HG03175 (cell line): ENCODE measurements around the gene ERV3-1.
A peak's percentile ranks its signal among the peaks of the same experiment; 100 is the strongest.
"Not testable (repeated sequence)": the region's sequence is repeated elsewhere in the genome, so short reads cannot be mapped to it uniquely, and the experiment has no call there.

Experiments
- ATAC-seq: cut with Tn5 transposase; IDR thresholded peaks from one replicate; pipeline ENCODE4 v1.9.1; 2021; ENCODE audit warnings: mild to moderate bottlenecking, moderate library complexity; ENCODE audit not compliant: unreplicated experiment

Gene ERV3-1, protein sequence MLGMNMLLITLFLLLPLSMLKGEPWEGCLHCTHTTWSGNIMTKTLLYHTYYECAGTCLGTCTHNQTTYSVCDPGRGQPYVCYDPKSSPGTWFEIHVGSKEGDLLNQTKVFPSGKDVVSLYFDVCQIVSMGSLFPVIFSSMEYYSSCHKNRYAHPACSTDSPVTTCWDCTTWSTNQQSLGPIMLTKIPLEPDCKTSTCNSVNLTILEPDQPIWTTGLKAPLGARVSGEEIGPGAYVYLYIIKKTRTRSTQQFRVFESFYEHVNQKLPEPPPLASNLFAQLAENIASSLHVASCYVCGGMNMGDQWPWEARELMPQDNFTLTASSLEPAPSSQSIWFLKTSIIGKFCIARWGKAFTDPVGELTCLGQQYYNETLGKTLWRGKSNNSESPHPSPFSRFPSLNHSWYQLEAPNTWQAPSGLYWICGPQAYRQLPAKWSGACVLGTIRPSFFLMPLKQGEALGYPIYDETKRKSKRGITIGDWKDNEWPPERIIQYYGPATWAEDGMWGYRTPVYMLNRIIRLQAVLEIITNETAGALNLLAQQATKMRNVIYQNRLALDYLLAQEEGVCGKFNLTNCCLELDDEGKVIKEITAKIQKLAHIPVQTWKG

DNA sequence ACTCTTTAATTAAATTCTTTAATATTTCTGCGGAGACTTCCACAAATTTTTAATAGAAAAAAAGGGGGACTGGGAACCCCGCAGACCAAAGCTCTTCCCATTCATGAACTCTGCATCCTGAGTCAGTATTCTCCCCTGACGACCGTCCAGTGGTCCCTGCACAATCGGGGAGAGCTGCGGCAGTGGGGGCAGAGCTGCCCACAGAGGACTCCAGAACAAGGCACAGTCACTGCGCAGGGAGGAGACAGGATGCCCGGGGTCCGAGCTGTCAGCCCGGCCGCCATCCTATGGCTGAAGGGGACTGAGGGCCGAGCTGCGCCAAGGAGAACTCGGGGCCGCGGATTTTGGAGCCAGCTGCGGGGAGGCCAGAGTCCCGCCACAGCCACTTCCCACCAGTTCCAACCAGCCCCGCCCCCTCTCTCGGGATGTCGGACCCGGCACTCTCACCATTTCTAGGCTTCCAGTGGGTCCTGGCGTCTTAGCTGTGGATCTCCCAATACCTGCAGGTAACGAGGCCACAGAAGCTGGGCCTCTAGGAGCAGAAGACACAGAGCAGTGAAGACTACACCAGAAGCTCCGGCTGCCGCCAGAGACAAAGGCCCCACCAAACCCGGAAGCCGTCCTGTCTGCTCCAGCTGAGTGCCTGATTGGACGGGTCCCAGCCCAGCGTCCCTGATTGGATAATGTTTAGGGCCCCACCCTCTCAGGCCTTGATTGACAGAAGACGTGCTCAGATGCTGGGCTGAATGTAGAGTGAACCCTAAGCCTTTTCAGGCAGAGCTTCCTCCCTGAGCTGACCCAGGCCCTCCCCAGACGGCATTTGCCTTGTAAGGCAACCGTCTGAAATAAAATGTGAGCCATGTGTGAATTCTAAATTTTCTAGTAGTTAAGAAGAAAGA lies at the start of gene ERV3-1:
ERV3-1 (minus strand) TSS at position 594 of the 899 bp plus-strand sequence. CDS start 13,661 bp downstream, outside the sequence.
- peak; percentile 100 for ATAC-seq

DNA sequence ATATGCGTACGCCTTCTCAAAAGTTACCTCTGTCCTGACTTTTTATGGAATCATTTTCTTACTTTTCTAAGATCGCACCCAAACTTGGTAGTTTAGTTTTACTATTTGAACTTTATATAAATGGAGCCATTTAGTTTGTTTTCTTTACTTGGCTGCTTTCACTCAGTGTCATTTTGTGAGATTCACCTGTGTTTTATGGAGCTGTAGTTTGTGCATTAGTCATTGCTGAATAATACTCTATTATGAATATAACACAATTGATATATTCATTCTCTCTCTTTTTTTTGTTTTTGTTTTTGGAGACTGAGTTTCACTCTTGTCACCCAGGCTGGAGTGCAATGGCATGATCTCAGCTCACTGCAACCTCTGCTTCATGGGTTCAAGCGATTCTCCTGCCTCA lies 49.3 kb upstream of the ERV3-1 start:
- ATAC-seq: not testable (repeated sequence)

DNA sequence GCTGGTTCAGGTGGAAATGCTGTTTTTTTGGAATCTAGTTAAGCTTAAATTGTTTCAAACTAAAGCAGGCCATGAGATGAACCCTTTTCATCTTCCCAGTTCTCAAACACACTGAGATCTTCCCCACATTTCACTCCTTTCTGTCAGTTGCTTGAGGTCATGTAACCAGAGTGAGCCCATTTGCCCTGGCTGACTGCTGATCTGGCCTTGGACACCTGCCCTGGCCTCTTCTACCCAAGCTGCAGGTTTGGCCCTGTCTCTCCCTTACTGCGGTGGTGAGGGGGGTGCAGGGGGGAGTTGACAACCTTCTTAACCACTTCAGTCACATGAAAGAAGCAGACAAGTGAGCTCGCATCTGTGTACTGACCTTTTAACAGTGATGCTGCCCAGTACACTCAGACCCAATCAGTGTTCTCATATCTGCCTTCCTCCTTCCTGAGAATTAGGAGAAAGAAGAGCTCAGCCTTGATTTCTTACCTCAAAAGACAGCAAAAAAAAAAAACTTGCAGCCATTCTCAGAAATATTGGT lies 48.0 kb upstream of the ERV3-1 start:
- not testable (repeated sequence) for ATAC-seq

DNA sequence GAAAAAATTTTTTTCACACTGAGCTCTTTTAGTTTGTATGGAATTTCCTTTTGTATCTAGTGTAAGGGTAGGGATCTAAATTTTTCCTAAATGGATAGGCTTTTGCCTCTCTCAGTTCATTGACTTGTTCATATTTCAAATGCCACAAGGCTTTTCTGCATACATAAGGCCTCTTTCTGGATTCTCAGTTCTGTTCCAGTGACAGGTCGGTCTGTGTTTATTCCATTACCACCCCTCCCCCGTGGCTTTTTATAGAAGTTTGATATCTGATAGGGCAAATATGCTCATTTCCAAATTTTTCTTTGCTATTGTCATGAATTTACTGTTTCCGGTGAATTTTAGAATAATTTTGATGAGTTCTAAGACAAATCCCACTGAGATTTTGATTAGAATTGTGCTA lies 45.2 kb upstream of the ERV3-1 start:
- not testable (repeated sequence) for ATAC-seq

DNA sequence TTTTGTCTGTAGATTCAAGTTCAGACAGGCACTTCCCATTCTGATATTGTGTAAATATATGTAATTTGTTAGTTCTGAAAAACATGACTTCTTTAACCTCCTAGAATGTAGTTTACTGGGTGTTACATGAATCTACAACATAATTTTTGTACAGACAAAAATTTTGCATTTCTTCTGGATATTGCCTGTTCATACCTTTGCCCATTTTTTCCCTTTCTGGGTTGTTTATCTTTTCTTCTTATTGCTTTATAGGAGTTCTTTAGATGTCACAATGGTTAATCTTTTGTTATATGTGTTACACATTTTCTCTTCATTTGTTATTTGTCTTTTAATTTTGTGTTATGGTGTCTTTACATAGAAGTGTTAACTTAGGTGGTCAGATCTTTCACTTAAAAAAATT lies 44.7 kb upstream of the ERV3-1 start:
- ATAC-seq: not testable (repeated sequence)

DNA sequence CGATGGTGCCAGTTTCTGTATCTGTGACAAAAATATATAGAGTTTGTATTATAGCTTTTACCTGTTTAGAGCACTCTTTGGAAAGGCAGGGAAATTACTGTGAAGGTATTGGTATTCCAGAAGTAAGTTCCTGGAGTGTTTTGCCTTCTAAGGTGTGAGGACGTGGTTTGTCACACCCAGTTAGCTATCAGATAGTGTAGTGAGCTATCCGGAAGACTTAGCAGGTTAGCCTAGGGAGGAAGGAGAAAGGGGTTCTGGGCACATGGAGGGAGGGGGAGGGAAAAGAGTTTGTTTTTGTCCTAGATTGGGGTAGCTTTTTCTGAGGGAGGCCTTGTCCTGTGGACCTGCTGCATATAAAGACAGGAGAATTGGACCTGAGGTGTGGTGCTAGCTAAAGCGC lies 39.8 kb upstream of the ERV3-1 start:
- not testable (repeated sequence) for ATAC-seq

DNA sequence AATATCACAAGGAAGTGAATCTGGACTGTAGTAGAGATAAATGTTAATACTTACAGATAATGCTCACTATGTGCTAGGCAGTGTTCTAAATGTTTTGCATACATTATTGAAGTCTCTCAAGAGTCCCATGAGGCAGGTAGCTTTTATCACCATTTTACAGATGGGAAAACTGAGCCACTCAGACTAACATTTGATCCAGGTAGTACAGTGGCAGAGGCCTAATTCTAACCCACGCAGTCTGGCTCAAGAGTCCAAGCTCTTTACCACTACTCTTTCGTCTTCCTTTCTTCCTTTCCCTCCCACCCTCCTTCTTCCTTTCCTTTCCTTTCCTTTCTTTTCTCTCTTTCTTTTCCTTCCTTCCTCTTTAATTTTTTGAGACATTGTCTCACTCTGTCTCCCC lies 39.1 kb upstream of the ERV3-1 start:
- ATAC-seq: not testable (repeated sequence)

DNA sequence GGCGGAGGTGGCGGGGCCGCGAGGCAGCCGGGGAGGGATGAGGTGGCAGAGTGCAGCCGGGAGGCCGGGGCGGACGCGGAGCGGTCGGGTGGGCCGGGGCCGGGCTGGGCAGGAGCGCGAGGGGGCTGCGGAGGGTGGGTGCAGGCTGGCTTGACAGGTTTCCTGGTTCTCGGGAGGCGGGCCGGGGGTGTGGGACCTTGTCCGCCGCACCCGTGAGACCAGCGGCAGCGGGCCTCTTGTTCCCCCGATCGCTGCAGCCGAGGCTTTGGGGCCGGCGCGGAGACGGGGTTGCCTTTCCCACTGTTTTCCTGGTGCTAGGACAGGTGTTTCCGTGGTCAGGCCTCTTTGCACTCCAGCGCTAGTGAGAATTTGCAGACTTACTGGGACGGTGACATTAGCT lies 32.3 kb upstream of the ERV3-1 start:
- peak; percentile 10 for ATAC-seq

DNA sequence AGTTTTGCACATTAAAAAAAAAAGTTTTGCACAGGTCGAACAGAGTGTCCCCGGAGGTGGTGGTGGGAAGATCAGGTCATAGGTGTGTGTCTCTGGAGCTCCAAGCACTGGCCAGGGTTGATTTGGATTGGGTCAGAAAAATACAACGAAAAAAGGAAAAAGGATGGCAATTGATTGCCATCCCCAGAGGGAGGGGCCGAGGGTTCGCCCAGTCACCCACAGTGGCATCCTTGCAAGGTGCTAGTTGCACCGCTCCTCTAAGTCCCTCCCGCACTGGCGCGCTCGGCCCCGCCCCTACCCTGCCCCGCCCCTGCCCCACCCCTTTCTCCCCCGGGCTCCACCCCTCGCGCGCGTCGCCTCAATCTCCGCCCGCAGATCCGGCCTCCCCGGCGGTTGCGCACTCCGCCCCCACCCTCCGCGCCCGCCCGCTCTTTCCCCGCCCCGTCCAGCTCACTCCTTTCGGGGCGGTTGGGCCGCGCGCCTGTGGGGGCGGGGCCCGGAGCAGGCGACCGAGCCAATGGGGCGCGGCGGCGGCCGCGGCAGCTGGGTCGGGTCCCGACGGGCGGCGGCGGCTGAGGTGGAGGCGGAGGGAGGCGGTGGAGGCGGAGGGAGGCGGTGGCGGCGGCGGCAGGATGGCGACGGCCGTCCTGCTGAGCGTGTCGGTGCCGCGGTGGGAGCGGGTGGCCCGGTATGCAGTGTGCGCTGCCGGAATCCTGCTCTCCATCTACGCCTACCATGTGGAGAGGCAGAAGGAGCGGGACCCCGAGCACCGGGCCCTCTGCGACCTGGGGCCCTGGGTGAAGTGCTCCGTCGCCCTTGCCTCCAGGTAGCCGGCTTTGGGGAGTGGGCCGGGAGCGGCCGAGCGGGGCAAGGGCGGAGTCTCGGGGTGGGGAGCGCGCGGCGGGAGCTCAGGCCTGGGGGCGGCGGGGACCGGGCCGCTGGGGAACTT lies 31.5 kb upstream of the ERV3-1 start:
- peak; percentile 81 for ATAC-seq

DNA sequence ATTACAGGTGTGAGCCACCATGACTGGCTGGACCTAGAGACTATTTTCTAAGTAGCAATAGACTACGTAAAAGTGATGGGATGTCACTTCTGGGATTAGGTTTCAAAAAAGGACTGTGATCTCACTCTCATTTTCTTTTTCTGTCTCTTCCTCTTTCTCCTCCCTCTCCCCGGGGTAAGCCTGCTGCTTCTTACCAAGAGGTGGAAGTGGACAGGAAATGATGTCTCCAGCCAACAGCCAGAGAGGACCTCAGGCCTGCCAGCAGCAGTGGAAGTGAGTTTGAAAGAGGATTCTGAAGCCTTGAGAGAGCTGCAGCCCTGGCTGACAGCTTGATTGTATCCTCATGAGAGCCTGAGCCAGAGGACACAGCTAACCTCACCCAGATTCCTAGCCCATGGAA lies 30.0 kb upstream of the ERV3-1 start:
- ATAC-seq: not testable (repeated sequence)

DNA sequence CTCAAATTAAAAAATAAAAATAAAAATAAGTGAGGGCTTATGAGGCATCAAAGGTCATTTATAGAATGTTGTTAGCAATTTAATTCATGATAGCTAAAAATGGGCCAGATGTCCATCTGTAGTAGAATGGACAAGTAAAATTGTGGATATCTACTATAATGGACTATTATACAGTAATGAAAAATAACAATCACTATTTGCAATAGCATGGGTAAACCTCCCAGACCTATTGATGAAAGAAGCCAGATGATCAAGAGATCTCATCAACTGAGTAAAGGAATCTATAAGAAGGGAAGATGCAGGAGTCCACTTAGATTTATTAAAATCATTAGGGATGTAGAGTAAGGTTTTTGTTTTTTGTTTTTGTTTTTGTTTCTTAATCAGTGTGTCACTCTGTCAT lies 29.0 kb upstream of the ERV3-1 start:
- ATAC-seq: not testable (repeated sequence)

DNA sequence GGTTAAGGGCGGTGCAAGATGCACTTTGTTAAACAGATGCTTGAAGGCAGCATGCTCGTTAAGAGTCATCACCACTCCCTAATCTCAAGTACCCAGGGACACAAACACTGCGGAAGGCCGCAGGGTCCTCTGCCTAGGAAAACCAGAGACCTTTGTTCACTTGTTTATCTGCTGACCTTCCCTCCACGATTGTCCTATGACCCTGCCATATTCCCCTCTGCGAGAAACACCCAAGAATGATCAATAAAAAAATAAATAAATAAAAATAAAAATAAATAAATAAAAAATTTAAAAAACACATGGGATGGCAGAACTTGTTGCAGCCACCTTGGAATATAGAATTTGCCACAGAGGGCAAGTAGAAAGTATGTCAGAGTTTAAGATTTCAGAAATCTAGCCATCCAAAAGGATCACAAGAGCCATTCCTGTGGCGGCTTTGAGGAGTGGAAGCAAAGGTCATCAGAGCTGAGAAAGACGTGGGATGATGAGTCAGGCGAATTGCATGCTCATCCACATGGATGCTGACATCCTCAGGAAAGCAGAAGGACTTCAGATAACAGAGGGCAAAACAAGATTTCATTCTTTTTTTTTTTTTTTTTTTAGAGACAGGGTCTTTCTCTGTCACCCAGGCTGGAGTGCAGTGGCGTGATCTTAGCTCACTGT lies 27.8 kb upstream of the ERV3-1 start:
- not testable (repeated sequence) for ATAC-seq

DNA sequence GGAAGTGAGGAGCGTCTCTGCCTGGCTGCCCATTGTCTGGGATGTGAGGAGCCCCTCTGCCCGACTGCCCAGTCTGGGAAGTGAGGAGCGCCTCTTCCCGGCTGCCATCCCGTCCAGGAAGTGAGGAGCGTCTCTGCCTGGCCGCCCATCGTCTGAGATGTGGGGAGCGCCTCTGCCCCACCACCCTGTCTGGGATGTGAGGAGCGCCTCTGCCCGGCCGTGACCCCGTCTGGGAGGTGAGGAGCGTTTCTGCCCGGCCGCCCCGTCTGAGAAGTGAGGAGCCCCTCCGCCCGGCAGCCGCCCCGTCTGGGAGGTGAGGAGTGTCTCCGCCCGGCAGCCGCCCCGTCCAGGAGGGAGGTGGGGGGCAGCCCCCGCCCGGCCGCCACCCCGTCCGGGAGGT lies 26.9 kb upstream of the ERV3-1 start:
- not testable (repeated sequence) for ATAC-seq

DNA sequence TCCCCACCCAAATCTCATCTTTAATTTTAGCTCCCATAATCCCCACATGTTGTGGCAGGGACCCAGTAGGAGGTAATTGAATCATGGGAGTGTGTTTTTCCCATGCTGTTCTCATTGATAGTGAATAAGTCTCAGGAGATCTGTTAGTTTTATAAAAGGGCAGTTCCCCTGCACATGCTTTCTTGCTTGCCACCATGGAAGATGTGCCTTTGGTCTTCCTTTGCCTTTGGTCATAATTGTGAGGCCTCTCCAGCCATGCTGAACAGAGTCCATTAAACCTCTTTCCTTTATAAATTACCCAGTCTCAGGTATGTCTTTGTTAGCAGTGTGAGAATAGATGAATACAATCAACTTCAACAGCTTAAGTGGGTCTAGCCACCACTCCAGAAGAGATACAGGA lies 18.5 kb upstream of the ERV3-1 start:
- ATAC-seq: not testable (repeated sequence)

DNA sequence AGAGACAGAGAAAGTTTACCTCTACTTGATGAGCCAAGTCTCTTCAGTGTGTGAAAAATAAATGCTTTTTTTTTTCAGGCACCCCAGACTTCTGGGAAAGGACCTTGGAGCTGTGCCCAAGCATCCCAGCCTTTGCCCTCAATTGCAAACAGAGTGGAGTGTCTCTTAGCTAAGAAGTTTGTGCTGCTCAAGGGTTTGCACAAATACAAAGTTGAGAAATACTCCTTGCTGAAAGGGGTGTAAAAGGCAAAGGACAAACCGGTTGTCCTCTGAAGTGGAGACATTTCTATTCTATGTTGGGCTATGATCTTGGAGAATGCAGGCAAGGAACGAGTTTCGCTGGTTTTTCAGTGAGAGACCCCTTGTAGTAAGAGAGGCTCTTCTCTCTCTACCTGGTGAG lies 14.5 kb upstream of the ERV3-1 start:
- not testable (repeated sequence) for ATAC-seq

DNA sequence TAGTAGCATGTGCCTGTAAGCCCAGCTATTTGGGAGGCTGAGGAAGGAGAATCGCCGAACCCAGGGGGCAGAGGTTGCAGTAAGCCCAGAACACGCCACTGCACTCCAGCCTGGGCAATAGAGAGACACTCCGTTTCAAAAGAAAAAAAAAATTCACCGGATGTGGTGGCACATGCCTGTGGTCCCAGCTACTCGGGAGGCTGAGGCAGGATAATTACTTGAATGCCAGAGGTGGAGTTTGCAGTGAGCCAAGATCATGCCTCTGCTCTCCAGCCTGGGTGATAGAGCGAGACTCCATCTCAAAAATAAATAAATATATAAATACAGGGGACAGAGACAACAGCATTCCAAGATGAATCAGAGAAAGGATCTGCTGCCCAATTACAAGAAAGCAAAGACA lies 3.4 kb upstream of the ERV3-1 start:
- not testable (repeated sequence) for ATAC-seq

DNA sequence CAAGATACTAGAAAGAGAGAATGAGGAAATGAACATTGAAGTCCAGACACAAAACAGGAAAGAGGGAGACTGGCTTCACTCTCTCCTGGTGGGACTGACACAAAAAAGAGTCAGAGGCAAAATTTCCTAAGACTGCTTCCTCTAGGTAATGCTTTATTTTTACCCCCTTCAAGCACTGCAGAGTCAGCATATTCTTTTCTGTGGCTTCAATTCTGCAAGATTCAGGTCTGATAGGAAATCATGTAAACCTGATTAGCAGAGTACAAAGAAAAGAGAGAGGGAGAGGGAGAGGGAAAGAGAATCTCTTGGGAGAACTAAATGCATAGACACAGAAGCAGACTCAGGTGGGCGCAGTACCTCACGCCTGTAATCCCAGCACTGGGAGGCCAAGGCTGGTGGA lies 2.9 kb upstream of the ERV3-1 start:
- not testable (repeated sequence) for ATAC-seq

DNA sequence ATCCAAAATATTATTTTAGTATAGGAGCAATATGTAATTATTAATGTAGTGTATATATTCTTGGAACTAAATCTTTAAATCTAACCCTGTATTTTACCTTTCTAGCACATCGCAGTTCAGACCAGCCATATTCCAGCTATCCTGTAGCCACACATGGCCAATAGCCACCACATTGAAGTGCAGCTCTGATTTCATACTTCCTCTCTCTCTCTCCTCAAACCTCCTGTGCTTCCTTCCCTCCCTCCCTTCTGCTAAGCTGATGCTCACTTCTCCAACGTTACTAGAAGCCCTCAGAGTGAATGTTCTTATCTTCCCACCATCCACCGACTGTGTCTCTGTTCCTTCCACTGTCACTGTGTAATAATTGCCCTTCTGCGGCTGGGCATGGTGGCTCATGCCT lies 549 bp upstream of the ERV3-1 start:
- ATAC-seq: not testable (repeated sequence)

DNA sequence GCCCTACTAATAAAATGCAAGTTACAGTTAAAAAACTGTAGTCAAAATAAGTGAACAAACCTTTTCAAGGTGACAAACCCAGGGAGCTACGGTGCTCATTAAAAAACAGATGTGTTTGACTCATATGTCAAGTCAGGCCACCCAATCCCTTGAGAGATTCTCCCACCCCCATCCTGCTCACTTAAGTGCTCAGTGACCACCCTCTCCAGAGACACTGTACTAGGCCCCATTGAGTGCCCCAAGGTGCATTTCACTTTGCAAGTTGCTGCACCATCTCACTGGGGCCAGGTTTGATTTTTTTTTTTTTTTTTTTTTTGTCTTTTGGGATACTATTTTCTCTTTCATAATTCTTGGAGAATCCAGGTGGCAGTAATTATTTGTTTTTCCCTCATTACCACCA lies 1.9 kb downstream of the ERV3-1 start:
- no peak for ATAC-seq
